Adipose tissue (tissue), 3 donors: ENCODE results near the gene DDX27. TPM values are rescaled to one million over a fixed set of nuclear protein-coding genes. Genes with fewer than 3 reads are reported as not detected.

Source experiments
- H3K27ac ChIP-seq: one replicate; pipeline ENCODE4 v1.5.1; 2013; ENCODE audit warnings: low read depth, low read length
- WGBS, 3 donors: extraction: QIAGEN DNeasy Blood & Tissue Kit; methylation state at CpG; one replicate each; pipeline ENCODE4 v1.1.7; 2013; 5-methylcytosine and 5-hydroxymethylcytosine counted together
- polyA plus RNA-seq, 3 donors: library from polyadenylated mRNA; stranded (reverse); fragments of 200-250 nt; gene quantifications; one replicate each; pipeline ENCODE4 v1.2.3, GENCODE V29; 2013
- donor health status: healthy with polysubstance abuse.
- donor health status: Bipolar disorder and iron deficiency.
- donor health status: healthy.

DDX27 gene
- polyA plus RNA-seq, 3 donors = 22.6 to 30.8 (median 30.5) TPM

- WGBS, 3 donors = 92 to 94% (median 93%) methylated on average over 9 of the region's 9 CpGs
- H3K27ac ChIP-seq = no peak overlapping the region
Measured at GRCh38 chr20:49236301-49236700, 17.1 kb downstream of the DDX27 start.

DNA sequence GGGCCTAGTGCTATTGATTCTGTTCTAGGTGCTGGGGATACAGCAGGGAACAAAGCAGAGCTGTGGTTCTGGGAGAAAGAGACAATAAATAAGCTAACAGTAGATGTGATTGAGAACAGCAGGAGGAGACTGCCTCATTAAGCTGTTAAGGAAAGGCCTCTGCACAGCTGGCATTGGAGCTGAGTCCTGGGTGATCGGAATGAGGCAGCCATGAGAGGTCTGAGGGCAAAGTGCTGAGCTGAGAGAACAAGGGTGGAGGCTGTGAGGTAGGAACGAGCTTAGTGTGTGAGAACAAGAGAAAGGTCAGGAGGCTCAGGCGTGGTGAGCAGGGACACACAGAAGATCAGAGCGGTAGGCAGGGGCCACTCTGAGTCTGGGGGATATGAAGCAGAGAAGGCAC lies 18.3 kb downstream of the DDX27 start:
- no peak overlapping the region for H3K27ac ChIP-seq
- WGBS, 3 donors = 85 to 93% (median 93%) methylated on average over 4 of the region's 4 CpGs

GRCh38 chr20:49245921-49246740 lies 26.9 kb downstream of the DDX27 start:
- WGBS, 3 donors = 31 to 39% (median 38%) methylated on average over 3 of the region's 3 CpGs
- H3K27ac ChIP-seq = no peak overlapping the region

DNA sequence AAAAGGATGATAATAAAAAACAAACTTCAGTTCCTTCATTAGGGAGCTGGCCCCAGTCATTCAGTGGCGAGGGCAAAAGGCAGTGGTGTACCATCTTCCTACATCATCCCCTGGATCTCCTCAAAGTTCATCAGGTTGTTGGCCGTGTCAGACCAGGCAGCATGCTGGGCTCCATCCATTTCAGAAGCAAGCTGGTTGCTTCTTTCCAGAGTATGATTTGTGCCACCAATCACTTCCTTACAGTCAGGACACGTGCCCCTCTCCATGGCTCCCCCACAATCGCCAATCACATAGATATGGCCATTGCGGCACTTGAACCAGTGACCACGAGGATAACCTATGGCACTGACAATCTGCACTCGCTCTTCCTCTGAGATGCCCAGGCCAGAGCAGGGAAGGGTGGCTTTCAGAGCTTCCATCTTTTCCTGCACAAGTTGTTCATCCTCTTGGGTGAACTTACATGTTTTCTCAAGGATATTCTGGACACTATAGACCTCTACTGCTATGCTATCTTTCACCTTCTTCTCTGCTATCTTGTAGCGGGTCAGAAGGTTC lies 28.0 kb downstream of the DDX27 start:
- H3K27ac ChIP-seq = no peak overlapping the region
- 88 to 90% (median 89%) methylated on average over 8 of the region's 8 CpGs for WGBS, 3 donors

DNA sequence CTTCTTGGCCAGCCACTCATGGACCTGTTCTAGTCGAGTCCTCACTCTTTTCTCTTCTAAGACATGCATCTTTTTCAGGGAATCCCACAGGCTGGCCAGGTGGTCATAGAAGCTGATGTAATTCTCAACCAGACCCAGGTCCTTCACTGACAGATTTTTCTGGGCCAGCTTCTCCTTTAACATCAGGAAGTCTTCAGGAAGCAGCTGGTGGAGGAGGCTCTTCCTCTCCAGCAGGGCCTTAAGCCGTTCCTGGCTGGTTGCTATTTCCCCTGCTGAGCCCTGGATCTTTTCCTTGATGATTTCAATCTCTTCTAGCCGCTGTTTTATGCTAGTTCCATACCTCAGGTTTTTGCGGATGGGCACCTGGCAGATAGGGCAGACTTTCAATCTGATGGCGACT lies 28.6 kb downstream of the DDX27 start:
- 35 to 75% (median 42%) methylated on average over 5 of the region's 5 CpGs for WGBS, 3 donors
- no peak overlapping the region for H3K27ac ChIP-seq

DNA sequence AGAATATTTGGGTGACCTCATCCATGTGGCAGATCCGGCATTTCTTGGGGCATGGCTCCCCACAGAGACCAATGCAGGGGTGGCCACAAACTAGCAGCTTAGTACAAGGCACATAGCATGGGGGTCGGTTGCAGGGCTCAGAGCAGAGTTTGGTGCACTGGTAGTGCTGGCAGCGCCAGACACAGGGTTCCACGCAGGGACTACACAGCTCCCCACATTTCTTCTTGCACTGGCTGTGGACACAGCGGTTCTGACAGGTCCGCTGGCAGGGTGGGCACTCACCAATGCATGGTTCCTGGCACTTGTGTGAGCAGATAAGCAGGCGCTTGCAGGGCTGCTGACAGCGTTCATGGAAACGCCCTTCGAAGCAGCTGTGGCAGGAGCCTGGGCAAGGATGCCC lies 29.1 kb downstream of the DDX27 start:
- H3K27ac ChIP-seq = no peak overlapping the region
- WGBS, 3 donors = 86 to 89% (median 89%) methylated on average over 10 of the region's 10 CpGs

GRCh38 chr20:49248879-49249665 lies 29.9 kb downstream of the DDX27 start:
- WGBS, 3 donors = 82 to 85% (median 85%) methylated on average over 18 of the region's 18 CpGs
- no peak overlapping the region for H3K27ac ChIP-seq

GRCh38 chr20:49252556-49253350 lies 33.5 kb downstream of the DDX27 start:
- WGBS, 3 donors = 44 to 93% (median 86%) methylated on average over 6 of the region's 6 CpGs
- no peak overlapping the region for H3K27ac ChIP-seq

GRCh38 chr20:49256261-49256660 lies 37.0 kb downstream of the DDX27 start:
- no peak overlapping the region for H3K27ac ChIP-seq
- whole genome bisulfite sequencing, 3 donors = 69 to 84% (median 82%) methylated on average over 6 of the region's 6 CpGs

DNA sequence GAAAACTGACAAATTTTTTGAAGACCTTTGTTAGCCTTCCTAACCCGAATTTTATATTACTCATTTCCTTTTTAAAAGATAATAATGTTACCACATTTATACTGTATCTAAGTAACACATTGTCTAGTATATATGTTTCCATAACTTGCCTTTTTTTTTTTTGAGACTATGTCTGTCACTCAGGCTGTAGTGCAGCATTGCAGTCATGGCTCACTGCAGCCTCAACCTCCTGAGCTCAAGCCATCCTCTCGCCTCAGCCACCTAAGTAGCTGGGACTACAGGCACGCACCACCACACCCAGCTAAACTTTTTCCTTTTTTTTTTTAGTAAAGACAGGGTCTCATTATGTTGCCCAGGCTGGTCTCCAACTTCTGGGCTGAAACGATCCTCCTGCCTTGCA lies 40.1 kb downstream of the DDX27 start:
- H3K27ac ChIP-seq = no peak overlapping the region
- WGBS, 3 donors = 67 to 86% (median 77%) methylated on average over 4 of the region's 4 CpGs

DNA sequence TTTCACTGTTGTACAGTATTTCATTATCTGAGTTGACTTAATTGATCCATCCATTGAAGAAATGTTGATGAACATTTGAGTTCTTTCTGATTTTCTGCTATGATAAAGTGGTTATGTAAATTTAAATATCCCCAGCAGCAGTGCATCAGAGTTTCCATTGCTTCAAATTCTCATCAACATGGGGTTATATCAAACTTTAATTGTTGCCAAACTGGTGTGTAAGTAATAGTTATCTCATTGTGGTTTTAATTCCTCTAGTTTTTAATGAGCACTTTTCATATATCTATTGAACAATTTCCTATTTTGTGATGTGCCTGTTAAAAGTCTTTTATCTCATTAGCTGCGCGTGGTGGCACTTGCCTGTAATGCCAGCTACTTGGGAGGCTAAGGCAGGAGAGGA lies 40.6 kb downstream of the DDX27 start:
- H3K27ac ChIP-seq = no peak overlapping the region
- 97 to 99% (median 98%) methylated on average over 2 of the region's 2 CpGs for WGBS, 3 donors

- WGBS, 3 donors = 83 to 93% (median 85%) methylated on average over 4 of the region's 4 CpGs
- H3K27ac ChIP-seq = no peak overlapping the region
Measured at GRCh38 chr20:49260218-49260617, 41.0 kb downstream of the DDX27 start.

- 97 to 98% (median 97%) methylated on average over 3 of the region's 3 CpGs for WGBS, 3 donors
Measured at GRCh38 chr20:49261173-49261572, 42.0 kb downstream of the DDX27 start.

GRCh38 chr20:49262444-49262843 lies 43.2 kb downstream of the DDX27 start:
- WGBS, 3 donors = 36 to 96% (median 91%) methylated on average over 1 of the region's 1 CpG

More at GRCh38 chr20:49261173-49261572, 42.0 kb downstream of the DDX27 start:
- H3K27ac ChIP-seq = no peak overlapping the region

DNA sequence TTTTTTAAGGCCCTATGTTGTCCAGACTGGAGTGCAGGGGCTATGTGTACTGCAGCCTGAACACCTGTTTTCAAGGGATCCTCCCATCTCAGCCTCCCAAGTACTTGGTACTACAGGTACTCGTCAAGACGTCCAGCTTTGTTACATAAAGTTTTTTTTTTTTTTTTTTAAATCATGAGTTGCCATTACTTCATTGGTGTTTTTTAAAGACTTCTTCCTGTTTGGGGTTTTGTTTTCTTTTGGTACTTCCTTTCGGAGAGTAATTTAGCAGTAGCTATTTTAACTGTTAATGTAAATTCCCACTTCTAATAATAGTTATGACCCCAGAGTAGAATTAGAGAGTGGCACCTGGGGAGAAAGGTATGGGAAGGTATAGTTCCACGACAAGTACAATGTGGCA lies 48.1 kb downstream of the DDX27 start:
- H3K27ac ChIP-seq = no peak overlapping the region
- WGBS, 3 donors = 34 to 77% (median 40%) methylated on average over 4 of the region's 4 CpGs

More at GRCh38 chr20:49262444-49262843, 43.2 kb downstream of the DDX27 start:
- H3K27ac ChIP-seq = no peak overlapping the region

- WGBS, 3 donors = 97 to 100% (median 99%) methylated on average over 1 of the region's 1 CpG
- no peak overlapping the region for H3K27ac ChIP-seq
Measured at GRCh38 chr20:49268600-49269365, 49.6 kb downstream of the DDX27 start.

- H3K27ac ChIP-seq = no peak overlapping the region
- WGBS, 3 donors = 54 to 72% (median 64%) methylated on average over 7 of the region's 7 CpGs
Measured at GRCh38 chr20:49270177-49270576, 51.0 kb downstream of the DDX27 start.

GRCh38 chr20:49270736-49271135 lies 51.5 kb downstream of the DDX27 start:
- H3K27ac ChIP-seq = no peak overlapping the region
- 88 to 100% (median 93%) methylated on average over 5 of the region's 5 CpGs for whole genome bisulfite sequencing, 3 donors
